ENCODE data around the gene ISLR2.
"Not testable (repeated sequence)": the region's sequence is repeated elsewhere in the genome, so short reads cannot be mapped to it uniquely, and the experiment has no call there.

ISLR2 gene

DNA sequence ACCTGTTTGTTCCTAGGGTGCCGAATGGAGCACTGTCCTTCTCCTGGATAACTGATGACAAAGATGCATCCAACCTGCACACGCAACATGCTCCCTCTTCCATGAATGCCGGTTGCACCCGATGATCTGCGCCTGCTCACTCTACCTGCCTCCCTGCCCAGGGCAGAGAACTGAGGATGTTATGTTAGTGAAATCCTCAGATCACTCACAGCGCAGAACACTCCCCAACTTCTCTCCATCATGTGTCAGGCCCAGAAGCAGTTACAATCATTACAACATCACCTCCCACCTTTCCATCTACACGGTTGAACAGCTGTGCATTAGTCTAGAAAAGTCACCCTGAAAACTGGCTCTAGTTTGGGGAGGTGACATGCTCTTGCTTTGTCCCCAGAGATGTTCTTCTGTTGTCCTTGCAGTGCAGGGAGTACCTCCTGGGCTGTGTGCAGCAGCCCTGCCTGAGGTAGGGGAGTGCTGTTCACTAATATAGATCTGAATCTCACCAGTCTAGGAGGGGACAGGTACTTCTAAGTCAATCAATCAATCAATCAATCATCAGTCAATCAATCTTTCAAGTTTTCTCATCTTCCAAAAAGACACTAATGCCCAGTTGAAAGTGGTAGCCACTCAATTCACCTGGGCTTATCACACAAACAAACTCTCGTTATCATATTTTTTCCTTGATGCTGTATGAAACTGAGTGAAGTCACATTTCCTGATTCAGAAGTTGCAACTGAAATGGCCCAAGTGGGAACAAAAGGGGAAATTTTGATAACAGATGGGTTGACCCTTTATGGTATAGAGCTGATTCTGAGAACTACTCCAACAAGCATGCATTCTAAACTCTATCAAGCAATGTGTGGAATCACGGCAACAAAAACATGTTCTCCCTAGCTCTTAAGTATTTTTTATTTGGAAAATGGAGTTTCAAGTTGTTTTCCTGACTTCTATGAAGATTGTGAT lies 27.8 kb downstream of the ISLR2 start:
- DNase-seq = no peak

DNA sequence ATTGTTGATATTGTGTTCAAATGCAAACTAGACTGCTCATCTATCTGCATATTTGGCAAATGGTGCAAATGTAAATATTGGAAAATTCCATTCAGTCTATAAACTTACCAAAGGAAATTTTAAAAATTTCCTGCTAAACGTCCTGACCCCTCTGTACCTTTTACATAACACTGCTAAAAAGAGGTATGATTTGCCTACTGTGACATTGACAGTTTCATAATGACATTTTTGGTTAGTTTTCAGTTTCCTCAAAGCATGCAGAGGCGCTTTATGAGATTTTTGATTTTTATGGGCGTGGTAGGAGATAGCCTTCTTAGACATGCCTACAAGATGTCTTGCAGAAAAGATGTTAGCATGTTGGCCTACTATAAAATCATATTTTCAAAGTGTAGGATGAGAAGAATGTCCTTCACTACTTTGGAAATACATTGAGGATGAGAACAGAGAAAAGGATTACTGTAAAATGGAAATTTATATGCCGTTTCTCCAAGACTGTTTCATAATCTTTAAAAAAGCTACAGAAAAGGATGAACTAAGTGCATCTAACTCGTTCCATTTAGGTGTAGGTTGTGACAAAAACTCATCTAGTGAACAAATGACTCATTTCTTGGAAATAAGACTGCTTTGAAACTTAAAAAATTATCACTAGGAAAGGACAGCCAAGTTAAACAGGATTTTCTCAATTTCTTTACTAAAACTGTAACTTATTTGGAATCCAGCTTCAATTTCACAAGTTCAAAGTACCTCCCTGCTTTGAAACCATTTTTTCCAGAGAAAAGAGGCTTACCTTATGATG lies 28.7 kb downstream of the ISLR2 start:
- no peak for DNase-seq

DNA sequence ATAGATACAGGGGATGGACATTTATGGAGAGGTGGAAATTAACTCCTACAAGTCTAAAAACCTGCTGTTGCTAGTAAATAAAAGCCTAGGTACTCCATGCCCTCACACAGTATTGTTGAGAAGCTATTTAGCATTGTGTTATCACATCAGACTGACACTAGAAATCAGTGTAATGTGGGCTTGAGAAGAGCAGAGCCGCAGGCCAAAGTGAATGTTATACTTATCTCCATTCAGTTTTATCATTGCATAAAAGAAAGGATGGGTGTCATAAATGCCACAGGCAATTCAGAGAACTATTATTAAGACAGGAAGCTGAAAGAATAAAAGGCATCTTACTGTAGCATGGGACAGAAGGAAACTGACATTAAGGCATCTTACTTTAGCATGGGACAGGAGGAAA lies 29.4 kb downstream of the ISLR2 start:
- no peak for DNase-seq

DNA sequence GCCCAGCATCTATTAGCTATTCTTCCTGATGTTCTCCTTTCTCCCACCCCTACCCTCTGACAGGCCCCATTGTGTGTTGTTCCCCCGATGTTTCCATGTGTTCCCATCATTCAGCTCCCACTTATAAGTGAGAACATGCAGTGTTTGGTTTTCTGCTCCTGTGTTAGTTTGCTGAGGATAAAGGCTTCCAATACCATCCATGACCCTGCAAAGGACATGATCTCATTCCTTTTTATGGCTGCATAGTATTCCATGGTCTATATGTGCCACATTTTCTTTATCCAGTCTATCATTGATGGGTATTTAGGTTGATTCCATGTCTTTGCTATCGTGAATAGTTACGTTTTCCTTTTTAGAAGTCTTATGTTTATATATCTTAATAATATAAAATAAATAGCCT lies 30.0 kb downstream of the ISLR2 start:
- DNase-seq = not testable (repeated sequence)

DNA sequence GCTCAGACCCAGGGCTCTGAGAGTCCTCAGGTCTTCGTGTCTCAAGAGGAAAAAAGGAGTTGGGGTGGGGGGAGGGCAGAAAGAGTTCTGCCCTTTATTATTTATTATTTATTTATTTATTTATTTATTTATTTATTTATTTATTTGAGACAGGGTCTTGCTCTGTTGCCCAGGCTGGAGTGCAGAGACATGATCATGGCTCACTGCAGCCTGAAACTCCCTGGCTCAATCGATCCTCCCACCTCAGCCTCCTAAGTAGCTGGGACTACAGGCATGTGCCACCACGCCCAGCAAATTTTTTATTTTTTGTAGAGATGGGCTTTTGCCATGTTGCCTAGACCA lies 31.8 kb downstream of the ISLR2 start:
- not testable (repeated sequence) for DNase-seq

DNA sequence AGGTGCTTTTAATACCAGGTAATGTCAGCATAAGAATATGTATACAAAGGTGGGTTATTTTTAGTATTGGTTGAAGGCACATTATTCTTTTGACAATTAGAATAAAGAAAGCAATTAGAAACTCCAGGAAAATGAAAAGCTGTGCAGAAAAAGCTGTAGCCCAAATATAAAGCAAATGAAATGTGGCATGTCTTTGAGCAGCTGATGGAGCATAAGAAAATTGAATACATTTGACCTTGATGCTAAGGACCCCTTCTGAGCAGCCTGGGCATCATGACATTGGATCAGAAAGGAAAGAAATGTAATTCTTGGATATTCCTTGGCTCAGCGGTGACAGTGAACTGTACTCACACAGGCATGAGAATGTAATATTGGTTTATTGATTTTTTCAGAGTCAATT lies 35.1 kb downstream of the ISLR2 start:
- no peak for DNase-seq

DNA sequence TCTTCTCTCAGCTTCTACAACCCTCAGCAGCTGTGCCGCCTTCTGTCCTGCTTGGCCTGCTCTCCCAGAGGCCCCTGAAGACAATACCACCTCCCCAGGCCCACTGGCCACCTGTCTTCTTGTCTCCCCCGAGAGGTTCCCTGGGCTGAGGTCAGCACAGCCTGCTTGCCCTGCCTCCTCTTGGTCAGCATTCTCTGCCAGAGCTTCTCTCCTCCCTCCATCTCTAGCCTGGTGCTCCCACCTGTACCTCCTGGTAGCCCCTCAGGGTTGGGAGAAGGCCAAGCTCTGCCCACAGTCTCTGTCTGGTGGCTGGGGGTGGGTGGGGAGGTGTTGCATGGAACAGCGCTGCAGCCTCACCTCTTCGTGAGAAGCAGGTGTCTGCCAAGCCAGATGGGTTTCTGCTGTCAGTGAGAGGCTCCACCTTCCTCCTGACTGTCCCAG lies 37.5 kb downstream of the ISLR2 start:
- DNase-seq = no peak

DNA sequence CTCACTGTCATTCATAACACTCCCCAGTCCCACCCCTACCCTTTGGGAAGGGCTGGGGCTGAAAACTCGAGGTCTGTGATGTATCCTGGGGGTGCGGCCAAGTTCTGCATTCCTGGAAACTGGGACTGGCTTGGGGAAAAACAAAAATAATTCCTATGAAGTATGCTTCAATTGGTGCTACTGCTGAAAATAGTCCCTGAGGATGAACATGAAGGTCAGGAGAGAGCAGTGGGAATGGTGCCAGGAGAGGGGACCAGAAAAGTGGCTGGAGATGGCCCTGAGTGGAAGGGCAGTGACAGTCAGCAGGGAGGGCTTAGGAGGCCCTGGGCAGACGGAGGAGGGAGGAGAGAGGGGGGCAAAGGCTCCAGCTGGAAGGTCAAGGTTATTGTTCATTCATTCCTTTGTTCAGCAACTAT lies 38.3 kb downstream of the ISLR2 start:
- DNase-seq = no peak

DNA sequence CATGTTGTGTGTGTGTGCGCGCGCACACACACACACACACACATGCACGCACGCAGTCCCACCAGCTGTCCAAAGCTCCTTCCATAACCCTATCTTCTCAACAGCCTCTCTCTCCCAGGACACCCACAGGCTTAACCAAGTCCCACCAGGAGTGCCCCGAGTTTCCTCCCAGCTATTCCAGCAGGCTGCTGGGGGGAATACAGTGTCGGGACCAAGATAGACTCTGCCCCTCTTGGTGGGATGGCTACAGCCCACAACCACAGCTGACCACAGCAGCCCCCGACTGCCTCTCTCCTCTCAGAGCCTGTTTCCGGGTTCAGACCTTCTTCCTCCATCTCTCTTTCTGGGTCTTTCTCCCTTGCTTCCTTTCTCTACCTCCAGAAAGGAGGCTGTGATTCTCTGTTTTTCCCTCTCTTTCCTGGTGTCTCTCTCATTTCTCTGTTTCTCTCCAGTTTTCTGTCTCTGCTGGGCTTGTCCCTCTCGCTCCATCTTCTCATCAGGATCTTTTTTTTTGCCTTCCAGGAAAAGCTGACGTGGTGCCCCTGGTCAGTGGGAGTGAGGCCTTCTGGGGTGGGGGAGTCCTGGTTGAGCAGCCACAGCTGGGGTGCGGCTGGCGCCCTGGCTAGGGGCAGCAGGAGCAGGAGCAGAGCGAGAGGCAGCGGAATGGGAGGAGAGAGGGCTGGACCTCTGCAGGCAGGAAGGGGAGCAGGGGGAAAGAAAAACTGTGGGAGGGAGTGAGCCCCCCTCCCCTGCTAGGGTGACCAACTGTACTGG lies 39.9 kb downstream of the ISLR2 start:
- DNase-seq = no peak

DNA sequence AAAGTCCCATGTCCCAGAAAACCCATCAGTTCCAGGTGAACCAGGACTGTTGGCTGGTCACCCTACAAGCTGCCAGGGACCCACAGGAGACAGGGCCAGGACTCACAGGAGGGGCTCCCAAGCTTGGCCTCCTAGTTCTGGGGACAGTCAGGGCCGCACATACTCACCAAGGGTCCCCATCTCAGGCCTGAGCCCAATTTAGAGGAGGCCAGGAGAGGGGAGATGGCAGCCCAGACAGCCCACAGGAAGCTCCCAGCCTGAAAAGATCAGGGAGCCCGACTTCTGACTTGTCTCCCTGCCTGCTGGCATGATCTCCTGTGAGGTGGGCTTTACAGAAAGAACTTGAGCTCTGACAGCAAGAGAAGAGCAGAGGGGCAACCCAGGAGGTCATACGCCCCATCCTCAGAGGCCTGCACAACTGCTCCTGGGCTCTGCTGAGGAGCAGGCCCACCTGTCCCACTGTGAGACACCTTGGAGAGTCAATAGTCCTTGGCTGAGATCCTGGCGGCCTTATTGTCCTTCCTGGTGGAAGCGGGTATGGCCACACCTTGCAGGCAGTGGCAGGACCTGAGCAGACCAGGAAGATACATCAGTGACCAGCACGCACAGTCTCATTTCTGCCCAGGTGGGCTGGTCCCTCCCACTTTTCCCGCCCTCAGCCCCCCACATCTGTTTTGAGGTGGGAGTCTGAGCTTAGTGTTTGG lies 40.6 kb downstream of the ISLR2 start:
- DNase-seq = no peak

DNA sequence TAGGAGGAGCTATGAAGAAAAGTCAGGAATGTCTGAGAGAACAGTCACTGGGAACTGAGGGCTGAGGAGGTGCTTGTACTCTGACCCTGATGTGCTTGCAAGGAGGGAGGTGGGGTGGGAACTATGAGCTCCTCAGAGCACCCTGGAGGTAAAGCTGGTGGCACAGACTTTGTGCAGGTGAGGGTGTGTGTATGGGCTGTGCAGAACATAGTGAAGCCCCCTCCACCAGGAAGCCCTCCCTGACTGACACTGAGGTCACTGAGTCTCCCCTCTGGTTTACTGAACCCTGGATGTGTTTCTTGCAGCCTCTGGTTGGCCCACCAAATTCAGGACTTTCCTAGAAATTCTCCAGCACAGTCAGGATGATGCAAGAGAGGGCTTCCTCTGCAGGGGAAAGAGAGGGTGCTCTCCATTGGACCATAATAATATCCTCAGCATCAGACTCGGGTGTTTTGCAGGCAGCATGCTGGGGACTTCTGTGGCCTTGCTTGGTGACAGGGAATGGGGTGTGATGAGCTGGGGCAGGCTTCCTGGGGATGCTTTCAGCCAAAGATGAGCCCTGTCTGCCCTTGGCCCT lies 41.7 kb downstream of the ISLR2 start:
- no peak for DNase-seq

DNA sequence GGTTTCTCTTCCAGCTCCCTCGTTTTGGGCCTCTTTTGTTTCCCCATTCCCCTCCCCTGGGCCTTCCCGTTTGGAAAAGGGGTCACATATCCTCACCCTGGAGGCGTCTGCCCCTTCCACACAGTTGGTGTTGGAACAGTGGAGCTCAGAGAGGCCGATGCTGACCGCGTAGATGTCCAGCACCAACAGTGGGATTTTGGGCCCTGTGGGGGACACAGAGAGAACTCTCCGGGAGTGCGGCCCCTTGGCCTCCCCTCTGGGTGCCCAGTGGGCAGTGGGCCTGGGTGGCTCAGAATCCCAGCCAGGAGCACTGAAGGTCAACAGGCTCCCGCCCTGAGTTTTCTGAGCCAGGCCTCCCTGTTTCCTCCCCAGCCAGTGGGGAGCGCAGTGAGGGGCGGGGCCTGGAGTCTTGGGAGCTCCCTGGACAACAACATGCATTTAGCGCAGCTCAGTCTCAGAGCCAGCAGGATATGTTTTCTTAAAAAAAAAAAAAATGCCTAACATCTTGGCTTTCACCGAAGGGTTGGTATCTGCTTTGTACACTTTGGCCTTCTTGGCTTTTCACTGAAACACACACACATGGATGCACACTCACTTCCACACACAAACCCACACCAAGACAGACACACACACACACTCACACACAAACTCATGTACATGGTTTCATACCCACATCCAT lies 42.5 kb downstream of the ISLR2 start:
- no peak for DNase-seq

DNA sequence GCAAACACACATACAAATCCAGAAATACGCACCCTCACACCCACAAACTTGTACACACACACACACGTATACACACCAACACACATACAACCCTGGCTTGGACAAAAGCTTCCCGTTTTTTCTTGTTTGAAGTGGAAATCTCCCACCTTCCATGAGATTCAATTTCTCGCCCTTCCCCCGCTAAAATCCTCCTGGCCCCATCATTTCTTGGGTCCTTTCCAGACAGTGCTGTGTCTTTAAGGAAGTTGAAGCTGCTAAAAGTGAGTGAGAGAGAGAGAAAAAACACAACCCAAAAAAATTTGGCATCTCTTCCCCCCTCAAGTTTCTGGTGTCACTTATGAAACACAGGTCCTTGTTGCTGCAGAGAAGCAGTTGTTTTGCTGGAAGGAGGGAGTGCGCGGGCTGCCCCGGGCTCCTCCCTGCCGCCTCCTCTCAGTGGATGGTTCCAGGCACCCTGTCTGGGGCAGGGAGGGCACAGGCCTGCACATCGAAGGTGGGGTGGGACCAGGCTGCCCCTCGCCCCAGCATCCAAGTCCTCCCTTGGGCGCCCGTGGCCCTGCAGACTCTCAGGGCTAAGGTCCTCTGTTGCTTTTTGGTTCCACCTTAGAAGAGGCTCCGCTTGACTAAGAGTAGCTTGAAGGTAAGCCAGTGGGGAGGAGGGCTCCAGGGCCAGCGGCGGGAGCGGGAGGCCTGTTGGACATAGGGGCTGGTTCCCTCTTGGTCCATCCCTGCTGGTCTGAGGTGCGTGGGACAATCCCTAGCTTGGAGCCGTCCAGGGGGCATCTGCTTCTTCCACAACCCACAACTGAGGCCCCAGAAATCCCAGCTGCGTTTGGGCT lies 43.2 kb downstream of the ISLR2 start, which contains the start of gene ISLR:
ISLR (plus strand) TSS at position 331 of the 839 bp plus-strand sequence. CDS start 1,149 bp downstream, outside the sequence.
- DNase-seq = no peak

DNA sequence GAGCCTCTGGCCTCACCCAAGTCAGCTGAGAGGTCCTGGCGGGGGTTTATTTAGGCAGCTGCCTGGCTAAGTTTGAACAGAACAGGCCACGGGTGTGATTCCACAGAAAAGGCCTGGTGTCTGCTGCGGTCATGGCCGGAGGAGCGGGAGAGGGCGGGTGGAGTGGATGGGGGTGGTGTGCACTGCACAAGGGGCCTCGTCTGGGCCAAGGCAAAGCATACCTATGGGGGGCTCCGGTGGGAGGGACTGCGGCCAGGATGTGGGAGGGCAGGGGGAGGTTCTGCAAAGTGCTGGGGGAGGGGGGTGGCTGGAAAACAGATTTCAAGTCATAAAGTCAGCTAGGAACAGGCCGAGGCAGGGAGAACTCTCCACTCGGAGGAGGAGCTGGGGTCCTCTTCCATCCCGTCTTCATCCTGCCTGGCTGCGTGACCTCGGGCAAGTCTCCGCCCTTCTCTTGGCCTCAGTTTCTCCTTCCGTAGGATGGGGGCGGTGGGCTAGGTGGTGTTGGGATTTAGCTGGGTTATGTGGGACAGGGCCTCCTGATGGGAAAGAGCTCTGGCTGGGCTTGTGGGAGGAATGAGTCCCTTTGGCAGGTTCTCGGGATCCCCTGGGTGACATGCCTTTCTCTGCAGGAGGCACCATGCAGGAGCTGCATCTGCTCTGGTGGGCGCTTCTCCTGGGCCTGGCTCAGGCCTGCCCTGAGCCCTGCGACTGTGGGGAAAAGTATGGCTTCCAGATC lies 44.0 kb downstream of the ISLR2 start:
- DNase-seq = no peak

DNA sequence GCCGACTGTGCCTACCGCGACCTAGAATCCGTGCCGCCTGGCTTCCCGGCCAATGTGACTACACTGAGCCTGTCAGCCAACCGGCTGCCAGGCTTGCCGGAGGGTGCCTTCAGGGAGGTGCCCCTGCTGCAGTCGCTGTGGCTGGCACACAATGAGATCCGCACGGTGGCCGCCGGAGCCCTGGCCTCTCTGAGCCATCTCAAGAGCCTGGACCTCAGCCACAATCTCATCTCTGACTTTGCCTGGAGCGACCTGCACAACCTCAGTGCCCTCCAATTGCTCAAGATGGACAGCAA lies 44.5 kb downstream of the ISLR2 start:
- DNase-seq = no peak

DNA sequence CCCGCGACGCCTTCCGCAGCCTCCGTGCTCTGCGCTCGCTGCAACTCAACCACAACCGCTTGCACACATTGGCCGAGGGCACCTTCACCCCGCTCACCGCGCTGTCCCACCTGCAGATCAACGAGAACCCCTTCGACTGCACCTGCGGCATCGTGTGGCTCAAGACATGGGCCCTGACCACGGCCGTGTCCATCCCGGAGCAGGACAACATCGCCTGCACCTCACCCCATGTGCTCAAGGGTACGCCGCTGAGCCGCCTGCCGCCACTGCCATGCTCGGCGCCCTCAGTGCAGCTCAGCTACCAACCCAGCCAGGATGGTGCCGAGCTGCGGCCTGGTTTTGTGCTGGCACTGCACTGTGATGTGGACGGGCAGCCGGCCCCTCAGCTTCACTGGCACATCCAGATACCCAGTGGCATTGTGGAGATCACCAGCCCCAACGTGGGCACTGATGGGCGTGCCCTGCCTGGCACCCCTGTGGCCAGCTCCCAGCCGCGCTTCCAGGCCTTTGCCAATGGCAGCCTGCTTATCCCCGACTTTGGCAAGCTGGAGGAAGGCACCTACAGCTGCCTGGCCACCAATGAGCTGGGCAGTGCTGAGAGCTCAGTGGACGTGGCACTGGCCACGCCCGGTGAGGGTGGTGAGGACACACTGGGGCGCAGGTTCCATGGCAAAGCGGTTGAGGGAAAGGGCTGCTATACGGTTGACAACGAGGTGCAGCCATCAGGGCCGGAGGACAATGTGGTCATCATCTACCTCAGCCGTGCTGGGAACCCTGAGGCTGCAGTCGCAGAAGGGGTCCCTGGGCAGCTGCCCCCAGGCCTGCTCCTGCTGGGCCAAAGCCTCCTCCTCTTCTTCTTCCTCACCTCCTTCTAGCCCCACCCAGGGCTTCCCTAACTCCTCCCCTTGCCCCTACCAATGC lies 45.1 kb downstream of the ISLR2 start:
- DNase-seq = no peak

DNA sequence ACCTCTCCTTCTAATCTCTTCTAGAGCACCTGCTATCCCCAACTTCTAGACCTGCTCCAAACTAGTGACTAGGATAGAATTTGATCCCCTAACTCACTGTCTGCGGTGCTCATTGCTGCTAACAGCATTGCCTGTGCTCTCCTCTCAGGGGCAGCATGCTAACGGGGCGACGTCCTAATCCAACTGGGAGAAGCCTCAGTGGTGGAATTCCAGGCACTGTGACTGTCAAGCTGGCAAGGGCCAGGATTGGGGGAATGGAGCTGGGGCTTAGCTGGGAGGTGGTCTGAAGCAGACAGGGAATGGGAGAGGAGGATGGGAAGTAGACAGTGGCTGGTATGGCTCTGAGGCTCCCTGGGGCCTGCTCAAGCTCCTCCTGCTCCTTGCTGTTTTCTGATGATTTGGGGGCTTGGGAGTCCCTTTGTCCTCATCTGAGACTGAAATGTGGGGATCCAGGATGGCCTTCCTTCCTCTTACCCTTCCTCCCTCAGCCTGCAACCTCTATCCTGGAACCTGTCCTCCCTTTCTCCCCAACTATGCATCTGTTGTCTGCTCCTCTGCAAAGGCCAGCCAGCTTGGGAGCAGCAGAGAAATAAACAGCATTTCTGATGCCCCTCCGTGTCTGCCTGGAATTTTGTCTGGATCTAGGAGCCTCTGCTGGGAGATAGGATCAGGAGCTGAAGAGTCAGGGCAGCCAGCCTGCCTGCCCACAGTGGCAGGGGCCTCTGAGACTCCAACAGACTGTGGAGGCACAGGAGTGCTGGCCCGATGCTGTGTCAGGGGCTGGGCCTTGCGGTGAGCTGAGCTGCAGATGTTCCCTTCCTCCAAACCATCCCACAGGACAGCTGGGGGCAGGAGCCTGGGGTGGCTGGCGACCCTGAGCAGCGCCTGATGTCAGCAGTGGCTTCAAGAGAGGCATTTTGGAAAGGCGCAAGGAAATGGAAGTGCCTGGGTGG lies 46.2 kb downstream of the ISLR2 start:
- DNase-seq = no peak
